ENCODE results near the gene ZMPSTE24.

ZMPSTE24 gene

GRCh38 chr1:40303790-40304189, 45.8 kb downstream of the ZMPSTE24 start:
- no peak for DNase-seq (ENCODE audit: low spot score)

DNA sequence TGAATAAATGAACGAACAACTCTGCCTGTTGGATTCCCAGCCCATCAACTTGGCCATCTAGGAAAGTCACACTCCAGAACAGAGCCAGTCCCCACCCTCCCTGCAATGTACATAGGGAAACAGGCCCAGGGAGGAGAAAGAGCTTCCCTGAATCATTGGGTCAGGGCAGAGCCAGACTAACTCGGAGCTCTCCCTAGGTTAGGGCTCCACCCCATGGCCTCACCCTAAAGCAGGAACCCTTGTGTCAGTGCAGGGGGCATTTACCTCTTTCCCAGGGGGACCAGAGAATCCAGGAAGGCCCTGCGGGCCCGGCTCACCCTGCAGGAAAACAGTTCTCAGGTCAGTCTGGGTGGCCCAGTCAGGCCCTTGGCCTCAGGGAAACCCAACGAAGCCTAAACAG, 47.4 kb downstream of the ZMPSTE24 start:
- peak; percentile 13 for DNase-seq (ENCODE audit: low spot score)

DNA sequence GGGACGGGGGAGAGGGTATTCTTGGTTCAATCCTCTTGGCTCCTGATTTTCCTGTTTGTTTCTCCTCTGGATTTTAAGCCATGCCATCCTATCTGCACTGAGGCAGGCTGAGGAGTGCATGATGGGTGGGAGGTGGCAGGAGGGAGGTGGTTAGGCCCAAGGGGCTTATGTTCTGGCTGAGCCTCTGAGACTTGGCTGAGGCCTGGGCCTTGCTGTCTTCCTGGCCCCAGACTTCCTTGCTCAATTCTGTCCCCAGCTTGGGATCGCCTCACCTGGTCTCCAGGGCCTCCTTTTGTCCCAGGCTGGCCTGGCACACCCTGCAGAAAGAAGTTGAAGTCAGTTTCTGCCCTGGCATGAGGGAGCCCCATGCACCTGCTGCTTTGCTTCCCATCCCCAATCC, 47.8 kb downstream of the ZMPSTE24 start:
- DNase-seq (ENCODE audit: low spot score): no peak

DNA sequence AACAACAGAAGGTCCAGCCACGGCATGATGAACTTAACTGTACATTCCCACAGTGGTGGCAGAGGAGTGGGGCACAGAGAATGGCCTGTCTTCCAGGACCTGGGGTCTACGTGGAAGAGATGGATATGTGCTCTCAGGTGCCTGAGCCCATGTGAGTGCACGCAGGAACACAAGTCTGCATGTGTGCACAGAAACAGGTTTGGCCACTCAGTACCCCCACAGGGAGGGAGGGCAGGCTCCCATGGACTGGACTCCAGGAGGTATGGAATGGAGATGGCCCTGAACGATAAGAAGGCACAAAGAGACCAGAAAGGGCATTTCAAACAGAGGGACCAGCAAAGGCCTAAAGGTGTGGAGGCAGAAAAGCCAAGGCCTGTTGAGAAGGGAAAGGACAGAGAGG, 48.3 kb downstream of the ZMPSTE24 start:
- no peak for DNase-seq (ENCODE audit: low spot score)

DNA sequence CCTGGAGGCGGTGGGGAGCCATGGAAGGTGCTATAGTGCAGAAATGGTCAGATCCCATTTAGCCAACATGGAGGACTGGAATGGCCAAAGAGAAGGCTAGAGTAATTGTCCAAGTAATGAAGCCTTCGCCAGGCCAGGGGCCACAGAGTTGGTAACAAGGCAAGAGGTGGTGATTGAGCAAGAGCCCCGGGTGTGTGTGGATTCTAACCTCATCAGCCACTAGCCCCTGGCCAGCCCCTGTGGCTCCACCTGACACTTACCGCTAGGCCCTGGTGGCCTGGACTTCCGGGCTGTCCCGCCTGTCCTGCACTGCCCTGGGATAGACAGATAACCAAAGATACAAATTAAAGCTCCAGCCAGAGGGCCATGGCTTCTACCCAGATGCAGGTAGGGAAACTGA, 49.1 kb downstream of the ZMPSTE24 start:
- no peak for DNase-seq (ENCODE audit: low spot score)

GRCh38 chr1:40308036-40308727, 50.1 kb downstream of the ZMPSTE24 start:
- peak; percentile 59 for DNase-seq (ENCODE audit: low spot score)

DNA sequence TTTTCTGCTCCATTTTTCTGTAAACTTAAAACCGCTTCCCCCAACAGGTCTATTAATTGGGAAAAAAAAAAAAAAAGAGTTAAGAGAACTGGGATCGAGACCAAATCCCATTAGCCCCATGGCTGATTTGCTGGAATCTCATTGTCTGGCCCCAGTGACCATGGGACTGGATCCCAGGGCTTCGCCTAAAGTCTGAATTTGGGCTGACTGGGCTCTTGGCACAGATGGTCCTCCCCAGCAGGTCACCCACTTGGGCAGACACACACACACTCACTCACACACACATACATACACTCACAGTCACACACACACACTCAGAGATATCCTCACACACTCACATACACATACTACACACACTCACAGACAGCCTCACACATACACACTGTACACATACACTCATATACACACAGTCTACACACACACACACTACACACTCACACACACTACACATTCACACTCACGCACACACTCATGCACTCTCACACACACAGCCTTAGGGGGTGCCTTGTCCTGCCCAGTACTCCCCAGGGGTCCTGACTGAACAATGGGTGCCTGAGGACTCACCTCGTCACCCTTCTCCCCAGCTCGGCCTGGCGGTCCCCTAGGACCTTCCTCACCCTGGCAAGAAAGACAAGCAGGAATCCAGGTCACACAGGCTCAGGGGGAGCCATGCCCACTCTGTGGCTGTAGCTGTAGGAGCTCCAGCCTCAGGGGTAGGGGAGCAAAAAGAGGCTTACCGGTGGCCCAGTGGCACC, 51.5 kb downstream of the ZMPSTE24 start:
- peak; percentile 33 for DNase-seq (ENCODE audit: low spot score)

DNA sequence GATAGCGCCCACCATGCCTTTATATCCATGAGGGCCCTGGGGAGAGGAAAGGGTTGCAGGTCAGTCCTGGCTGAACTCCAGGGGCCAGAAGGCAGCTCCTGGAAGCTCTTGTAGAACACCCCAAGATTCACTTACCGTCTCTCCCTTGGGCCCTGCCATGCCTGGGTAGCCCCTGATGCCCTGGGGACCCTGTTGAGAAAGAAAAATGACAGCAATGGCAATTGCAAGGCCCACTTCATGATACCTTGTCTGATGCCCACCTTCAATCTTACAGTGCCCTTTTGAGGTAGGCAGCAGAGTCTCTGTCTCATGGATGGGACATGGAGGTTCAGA, 52.1 kb downstream of the ZMPSTE24 start:
- no peak for DNase-seq (ENCODE audit: low spot score)

DNA sequence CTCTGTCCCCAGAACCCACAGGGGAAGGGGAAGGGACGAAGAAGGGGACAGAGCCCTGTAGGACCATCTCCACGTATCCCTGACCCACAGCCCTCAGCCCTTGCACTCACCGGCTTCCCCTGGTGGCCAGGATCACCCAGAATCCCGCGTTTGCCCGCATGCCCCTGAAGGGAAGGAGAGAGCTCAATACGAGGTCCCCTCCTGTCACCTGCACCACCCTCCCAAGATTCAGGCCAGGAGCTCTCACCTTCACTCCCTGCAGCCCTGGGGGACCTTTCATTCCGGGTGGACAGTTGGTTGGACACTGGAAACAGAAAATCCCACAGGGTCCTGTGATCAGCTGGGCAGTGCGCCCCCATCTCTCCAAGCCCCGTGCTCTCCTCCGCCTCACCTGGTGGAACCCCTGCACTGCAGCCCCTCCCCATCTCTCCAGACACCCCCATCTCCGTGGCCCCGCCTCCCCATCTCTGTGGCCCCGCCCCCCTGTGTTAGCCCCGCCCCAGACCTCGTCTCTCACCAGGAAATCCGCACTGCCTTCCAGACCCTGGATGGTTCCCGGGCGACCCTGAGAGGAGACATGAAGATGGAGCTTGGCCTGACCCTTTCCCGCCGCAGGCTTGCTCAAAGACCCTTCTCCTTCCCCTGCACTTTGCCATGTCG, 53.1 kb downstream of the ZMPSTE24 start:
- no peak for DNase-seq (ENCODE audit: low spot score)

GRCh38 chr1:40311692-40312091, 53.7 kb downstream of the ZMPSTE24 start:
- DNase-seq (ENCODE audit: low spot score): no peak

DNA sequence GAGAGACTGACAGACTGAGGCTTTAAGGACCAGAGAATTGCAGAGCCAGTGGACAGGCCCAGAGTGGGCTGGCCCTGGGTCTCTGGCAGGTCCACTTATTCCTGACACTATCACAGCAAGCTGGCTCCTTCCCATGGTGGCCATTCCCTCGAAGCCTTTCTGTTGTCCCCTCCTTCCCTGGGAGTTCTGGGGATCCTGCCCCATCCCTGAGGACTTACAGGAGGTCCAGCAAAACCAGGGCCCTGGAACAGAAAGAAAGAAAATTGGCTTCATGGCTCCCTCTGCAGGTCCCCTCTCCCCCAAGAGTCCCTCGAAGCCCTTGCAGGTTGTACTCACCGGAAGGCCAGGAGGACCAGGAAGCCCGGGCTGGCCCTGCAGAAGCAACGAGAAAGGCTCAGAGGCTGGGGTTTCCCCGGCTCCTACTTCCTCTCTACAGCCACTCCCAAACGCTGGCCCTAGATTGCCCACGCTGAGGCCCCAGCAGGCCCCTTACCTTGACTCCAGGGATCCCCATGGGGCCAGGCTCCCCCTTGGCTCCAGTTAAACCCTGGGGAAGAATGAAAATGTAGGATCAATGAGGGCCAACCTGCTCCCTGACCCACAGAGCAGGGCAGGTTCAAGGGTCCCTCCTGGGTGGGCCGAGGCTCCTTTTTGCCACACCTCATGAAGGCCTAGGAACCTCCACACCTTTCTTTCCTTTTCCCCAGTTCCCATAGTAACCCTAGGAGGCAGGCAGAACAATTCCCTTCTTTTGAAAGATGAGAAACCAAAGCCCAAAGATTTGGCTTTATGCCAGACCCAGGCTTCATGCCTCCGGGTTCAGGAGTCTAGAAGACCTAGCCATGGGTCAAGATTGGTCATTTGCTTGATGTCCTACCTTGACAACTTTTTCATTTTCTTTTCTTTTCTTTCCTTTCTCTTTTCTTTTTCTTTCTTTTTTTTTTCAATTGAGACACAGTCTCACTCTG, 54.5 kb downstream of the ZMPSTE24 start:
- no peak for DNase-seq (ENCODE audit: low spot score)

GRCh38 chr1:40313329-40313957, 55.4 kb downstream of the ZMPSTE24 start:
- no peak for DNase-seq (ENCODE audit: low spot score)

GRCh38 chr1:40313958-40314720, 56.1 kb downstream of the ZMPSTE24 start:
- no peak for DNase-seq (ENCODE audit: low spot score)

GRCh38 chr1:40314721-40315238, 56.7 kb downstream of the ZMPSTE24 start:
- no peak for DNase-seq (ENCODE audit: low spot score)

DNA sequence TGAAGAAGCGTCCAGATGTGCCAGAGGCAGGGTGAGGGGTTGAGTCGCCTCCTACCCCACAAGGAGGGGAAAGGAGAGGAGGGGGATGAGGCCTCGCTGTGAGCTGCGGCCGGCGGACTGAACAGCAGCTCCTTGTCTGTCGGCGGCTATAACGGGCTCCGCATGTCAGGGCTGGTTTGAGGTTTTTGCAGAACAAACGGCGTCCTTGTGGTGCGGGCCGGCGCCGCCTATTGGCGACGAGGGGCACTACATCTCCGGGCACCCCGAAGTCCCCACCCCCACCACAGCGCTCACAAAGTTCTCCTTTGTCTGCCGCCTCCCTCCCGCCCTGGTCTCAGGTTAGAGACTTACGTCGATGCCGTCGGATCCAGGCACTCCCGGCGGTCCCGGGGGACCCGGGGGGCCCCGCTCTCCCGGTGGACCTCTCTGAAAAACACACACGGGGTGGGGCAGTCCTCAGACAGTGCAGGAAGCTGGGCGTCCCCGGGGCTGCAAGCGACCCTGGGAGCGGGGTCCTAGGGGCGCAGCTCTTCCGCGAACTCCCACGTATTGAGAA, 57.3 kb downstream of the ZMPSTE24 start:
- peak; percentile 63 for DNase-seq (ENCODE audit: low spot score)

DNA sequence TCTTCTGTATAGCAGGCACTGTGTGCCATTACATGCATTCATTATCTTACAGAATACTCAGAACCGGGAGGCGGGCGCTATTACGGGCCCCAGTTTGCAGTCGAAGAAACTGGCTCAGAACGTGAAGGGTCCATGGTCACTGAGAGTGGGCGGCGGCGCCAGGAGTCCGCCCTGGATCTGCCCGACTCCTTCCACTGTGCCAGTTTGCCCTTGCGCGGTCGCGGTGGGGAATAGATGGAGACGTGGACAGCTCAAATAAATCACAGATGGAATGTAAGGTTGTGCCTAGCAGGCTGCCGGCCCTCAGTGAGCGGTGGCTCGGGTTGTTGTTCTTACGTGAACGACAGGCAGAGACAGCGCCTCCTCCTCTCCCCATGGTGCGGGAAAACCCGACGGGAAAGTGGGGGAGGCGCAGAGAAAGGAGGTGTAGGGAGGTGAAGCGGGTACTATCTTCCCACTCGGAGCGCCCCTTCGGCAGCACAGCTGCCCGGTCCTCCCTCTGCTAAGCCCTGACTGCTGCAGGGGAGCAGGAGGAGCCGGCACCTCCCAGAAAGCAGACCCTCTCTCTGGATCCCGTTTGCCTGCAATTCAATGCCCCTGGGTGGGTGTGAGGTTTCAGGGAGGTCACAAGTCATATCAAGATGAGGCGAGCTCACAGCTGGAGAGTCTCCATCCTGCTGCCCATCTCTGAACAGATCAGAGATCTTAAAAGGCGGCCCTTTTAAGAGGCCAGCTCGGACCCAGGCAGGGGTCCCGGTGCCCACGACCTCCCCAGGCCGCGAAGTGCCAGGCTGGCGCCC, 58.0 kb downstream of the ZMPSTE24 start:
- DNase-seq (ENCODE audit: low spot score): no peak

GRCh38 chr1:40316595-40317393, 58.8 kb downstream of the ZMPSTE24 start, which contains the start of gene COL9A2:
Gene COL9A2 (minus strand): TSS chr1:40317286. CDS start chr1:40317197, 89 bp downstream.
- DNase-seq (ENCODE audit: low spot score): no peak

- no peak for DNase-seq (ENCODE audit: low spot score)
Measured at GRCh38 chr1:40317394-40318074, 59.5 kb downstream of the ZMPSTE24 start.

Data from cerebellar cortex (tissue), 1 donor.